Activated CD8-positive, alpha-beta T cell treated with anti-CD3 and anti-CD28 coated beads for 36 hours (primary cell): ENCODE data around the gene TTC4. TPM values are rescaled to one million over a fixed set of nuclear protein-coding genes. Genes with fewer than 3 reads are reported as not detected.

ENCODE experiments used
- ATAC-seq: fragments of 200-7000 bp; cut with Tn5 transposase; one replicate; pipeline ENCODE4 v1.10.0; 2021; ENCODE audit warnings: mild to moderate bottlenecking, moderate library complexity
- CTCF ChIA-PET: fragments of 350-600 bp; sonication (Branson Sonifier 250); formaldehyde crosslinking; loops from one replicate; lab custom pipeline; 2021; ENCODE audit warnings: antibody characterized with exemption; lab: Charles Lee
- POLR2A ChIA-PET: fragments of 350-600 bp; sonication (Branson Sonifier 250); formaldehyde crosslinking; loops from one replicate; lab custom pipeline; 2021; ENCODE audit warnings: antibody characterized with exemption; lab: Charles Lee
- DNase-seq: peaks from one replicate; pipeline ENCODE4 v3.0.0-alpha.2; 2020
- H3K27ac Mint-ChIP-seq: one replicate; pipeline ENCODE4 v1.8.0; 2021; ENCODE audit warnings: mild to moderate bottlenecking, mixed read lengths
- H3K27me3 Mint-ChIP-seq: one replicate; pipeline ENCODE4 v1.8.0; 2021; ENCODE audit warnings: mixed read lengths
- H3K36me3 Mint-ChIP-seq: one replicate; pipeline ENCODE4 v1.8.0; 2021; ENCODE audit warnings: low read depth, mixed read lengths
- H3K4me1 Mint-ChIP-seq: one replicate; pipeline ENCODE4 v1.8.0; 2021; ENCODE audit warnings: low read depth, mixed read lengths
- H3K4me3 Mint-ChIP-seq: one replicate; pipeline ENCODE4 v1.8.0; 2021; ENCODE audit warnings: mild to moderate bottlenecking, moderate library complexity, mixed read lengths
- H3K9me3 Mint-ChIP-seq: one replicate; pipeline ENCODE4 v1.8.0; 2021; ENCODE audit warnings: mixed read lengths
- intact Hi-C: fragments of 100-400 bp; cut with micrococcal nuclease; formaldehyde crosslinking; loops from one replicate; pipeline ENCODE4 v1.10.0; 2022
- total RNA-seq, 2 experiments: library from RNA; stranded (reverse); gene quantifications; one replicate each; pipeline ENCODE4 v1.2.3, GENCODE V29; 2021
- TF ChIP-seq, protein P1 (sequence below): fragments of 200-600 bp; IDR thresholded peaks from one replicate; pipeline ENCODE4 v1.8.0; 2022; ENCODE audit warnings: antibody characterized with exemption, mild to moderate bottlenecking

The TTC4 gene
- total RNA-seq, 2 experiments from 2014 or later, result 26.7 to 28.2 TPM

DNA sequence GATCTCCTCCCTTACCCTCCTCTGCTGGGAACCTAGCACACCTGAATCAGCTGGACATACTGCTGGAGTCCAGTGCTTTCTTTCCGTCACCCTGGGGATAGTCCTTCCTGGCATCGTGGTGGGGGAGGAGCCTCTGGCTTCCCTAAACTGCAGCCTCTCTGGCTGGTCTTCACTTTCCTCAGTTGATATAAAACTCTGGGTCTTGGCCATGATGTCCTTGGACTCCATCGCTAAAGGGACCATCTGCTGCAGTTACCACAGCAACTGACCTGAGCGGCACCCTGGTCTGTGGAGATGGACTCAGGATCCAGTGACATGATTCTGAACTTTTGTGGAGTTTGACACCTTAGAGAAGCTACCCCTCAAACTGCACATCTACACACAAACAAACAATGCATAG lies 25.9 kb downstream of the TTC4 start:
- ATAC-seq, result no peak
- TF ChIP-seq, protein P1, sequence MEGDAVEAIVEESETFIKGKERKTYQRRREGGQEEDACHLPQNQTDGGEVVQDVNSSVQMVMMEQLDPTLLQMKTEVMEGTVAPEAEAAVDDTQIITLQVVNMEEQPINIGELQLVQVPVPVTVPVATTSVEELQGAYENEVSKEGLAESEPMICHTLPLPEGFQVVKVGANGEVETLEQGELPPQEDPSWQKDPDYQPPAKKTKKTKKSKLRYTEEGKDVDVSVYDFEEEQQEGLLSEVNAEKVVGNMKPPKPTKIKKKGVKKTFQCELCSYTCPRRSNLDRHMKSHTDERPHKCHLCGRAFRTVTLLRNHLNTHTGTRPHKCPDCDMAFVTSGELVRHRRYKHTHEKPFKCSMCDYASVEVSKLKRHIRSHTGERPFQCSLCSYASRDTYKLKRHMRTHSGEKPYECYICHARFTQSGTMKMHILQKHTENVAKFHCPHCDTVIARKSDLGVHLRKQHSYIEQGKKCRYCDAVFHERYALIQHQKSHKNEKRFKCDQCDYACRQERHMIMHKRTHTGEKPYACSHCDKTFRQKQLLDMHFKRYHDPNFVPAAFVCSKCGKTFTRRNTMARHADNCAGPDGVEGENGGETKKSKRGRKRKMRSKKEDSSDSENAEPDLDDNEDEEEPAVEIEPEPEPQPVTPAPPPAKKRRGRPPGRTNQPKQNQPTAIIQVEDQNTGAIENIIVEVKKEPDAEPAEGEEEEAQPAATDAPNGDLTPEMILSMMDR, result no peak
- Mint-ChIP-seq H3K27me3 (no peaks in the 10 kb centered on the region), H3K4me1 (no peaks in the 10 kb centered on the region), H3K4me3 (no peak overlapping the region), H3K27ac (no peak overlapping the region), H3K36me3 (peaks cover 40% of the 10 kb centered on the region), H3K9me3 (no peaks in the 10 kb centered on the region)
- POLR2A ChIA-PET, result no interaction called here
- no peak for DNase-seq
- CTCF ChIA-PET, result no interaction called here
- intact Hi-C loops, result no loop called here

DNA sequence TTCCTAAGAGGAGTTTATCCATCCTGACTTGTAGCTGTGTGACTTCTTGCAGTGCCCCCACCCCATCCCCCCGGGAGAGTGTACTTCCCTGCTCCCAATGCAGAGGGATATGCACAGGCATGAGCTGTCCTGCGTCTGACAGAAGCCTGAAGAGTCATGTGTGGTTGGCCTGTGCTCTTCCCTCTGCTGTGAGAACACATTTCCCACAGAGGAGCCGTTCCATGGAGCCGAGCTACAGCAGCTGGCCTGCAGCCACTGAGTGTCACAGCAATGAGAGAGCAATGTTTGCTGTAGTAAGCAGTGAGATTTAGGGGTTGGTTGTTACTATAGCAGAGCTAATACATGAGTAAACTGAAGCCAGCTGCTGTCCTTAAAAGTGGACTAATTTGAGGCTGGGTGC lies 26.6 kb downstream of the TTC4 start:
- H3K4me1 Mint-ChIP-seq, result no peaks in the 10 kb centered on the region

DNA sequence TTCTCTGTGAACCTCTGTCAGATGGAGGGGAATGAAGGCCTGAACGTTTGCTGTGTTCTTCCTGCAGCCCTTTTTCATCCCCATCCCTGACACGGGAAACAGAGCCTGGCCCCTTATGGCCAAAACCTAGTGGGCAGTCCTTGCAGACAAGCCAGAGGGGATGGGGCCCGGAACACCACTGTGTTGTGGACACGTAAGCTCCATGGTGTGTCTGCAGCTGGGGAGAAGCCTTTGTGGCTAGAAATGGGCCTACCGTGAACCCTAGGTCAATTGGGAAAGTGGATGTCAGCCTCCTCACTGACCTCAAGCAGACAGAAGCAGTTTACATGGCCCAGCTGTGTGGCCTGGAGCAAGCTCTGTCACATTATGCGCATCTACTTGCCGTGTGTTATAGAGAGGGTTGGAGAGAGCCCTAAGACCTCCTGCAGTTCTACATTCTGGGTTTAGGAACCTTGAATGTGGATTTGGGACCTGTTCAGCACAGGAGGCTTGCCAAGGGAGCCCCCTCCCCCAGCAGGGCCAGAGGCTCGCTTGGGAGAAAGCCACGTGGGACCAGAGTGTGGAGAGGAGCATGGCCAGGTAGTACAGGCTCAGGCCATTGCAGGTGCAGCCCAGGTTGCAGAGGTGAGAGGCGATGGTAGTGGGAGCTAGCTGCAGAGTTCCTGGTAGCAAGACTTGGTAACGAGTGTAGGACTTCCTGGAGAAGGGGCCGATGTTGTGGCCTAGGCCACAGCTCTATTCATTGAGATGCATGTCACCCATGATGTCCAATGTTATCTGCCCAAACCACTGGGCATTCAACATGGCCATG lies 28.0 kb downstream of the TTC4 start:
- POLR2A ChIA-PET, result interaction anchor here (1.8 kb wide), 1 partner anchor 28 kb away, joined by 5 read pairs; the partner anchor contains the start of gene TTC4
- H3K4me3 Mint-ChIP-seq, result no peak overlapping the region
- TF ChIP-seq, protein P1, result no peak
- H3K27me3 Mint-ChIP-seq, result no peaks in the 10 kb centered on the region
- CTCF ChIA-PET, result no interaction called here
- DNase-seq (no peak), ATAC-seq (no peak)
- H3K36me3 Mint-ChIP-seq, result peaks cover 25% of the 10 kb centered on the region
- H3K9me3 Mint-ChIP-seq, result no peaks in the 10 kb centered on the region
- intact Hi-C loops, result no loop called here
- H3K4me1 Mint-ChIP-seq, result no peaks in the 10 kb centered on the region
- H3K27ac Mint-ChIP-seq, result no peak overlapping the region

More for the DNA sequence above, 26.6 kb downstream of the TTC4 start:
- ChIA-PET CTCF (no interaction called here), POLR2A (no interaction called here)
- ATAC-seq, result no peak
- no peak for DNase-seq
- intact Hi-C loops, result no loop called here
- Mint-ChIP-seq H3K9me3 (no peaks in the 10 kb centered on the region), H3K36me3 (peaks cover 33% of the 10 kb centered on the region), H3K27me3 (no peaks in the 10 kb centered on the region), H3K27ac (no peak overlapping the region), H3K4me3 (no peak overlapping the region)
- TF ChIP-seq, protein P1, result no peak

DNA sequence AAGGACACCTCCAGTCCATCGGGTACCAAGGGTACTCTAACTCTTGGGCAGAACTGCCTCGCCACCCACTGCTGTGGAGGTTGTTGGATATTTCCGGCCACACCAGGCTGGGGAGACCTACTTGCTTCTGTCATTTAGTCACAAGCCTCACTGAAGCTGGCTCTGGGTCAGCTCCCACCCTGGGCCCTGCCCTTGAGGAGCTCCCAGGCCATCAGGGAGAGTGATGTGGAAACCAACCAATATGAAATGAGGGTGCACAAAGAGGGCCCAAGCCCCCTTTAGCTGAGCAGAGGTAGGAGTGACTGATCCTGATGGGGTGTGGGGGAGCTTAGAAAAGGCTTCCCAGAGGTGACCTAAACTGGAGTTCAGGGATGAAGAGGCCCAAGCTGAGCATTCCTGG lies 29.0 kb downstream of the TTC4 start:
- Mint-ChIP-seq H3K27ac (no peak overlapping the region), H3K4me1 (no peaks in the 10 kb centered on the region), H3K27me3 (no peaks in the 10 kb centered on the region), H3K36me3 (peaks cover 23% of the 10 kb centered on the region), H3K4me3 (no peak overlapping the region), H3K9me3 (no peaks in the 10 kb centered on the region)
- DNase-seq (no peak), ATAC-seq (no peak)
- POLR2A ChIA-PET, result interaction anchor here (1.8 kb wide), 1 partner anchor 29 kb away, joined by 5 read pairs; the partner anchor contains the start of gene TTC4
- TF ChIP-seq, protein P1, result no peak
- CTCF ChIA-PET, result no interaction called here
- intact Hi-C loops, result no loop called here

DNA sequence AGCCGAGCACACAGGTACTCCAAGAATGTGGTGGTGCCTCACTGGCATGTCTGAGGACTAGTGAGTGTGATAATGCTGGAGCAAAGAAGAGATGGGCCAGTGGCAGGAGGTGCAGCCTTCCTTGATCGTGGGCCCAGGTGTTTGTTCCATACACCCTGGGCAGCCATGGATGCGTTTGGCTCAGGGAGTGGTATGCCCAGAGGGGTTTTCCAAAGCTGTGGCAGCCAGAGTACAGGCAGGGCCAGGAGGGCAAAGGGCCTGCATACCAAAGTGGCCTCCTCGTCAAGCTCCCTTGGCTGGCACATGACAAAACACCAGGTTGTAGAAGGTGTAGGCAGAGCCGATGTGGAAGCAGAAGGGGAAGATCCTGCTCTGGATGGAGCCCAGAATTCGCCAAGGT lies 29.6 kb downstream of the TTC4 start:
- no peaks in the 10 kb centered on the region for H3K9me3 Mint-ChIP-seq
- ATAC-seq (no peak), DNase-seq (no peak)
- intact Hi-C loops, result no loop called here
- no peaks in the 10 kb centered on the region for H3K27me3 Mint-ChIP-seq
- no peaks in the 10 kb centered on the region for H3K4me1 Mint-ChIP-seq
- H3K36me3 Mint-ChIP-seq, result peaks cover 17% of the 10 kb centered on the region
- ChIA-PET POLR2A (interaction anchor here (1.8 kb wide), 1 partner anchor 30 kb away, joined by 5 read pairs; the partner anchor contains the start of gene TTC4), CTCF (no interaction called here)
- TF ChIP-seq, protein P1, result no peak
- no peak overlapping the region for H3K4me3 Mint-ChIP-seq
- no peak overlapping the region for H3K27ac Mint-ChIP-seq
